NCI-H526 treated with DMSO at 0.1 percent for 48 hours (cell line): Measurements from ENCODE around the gene RFX2.

Experiments
- DNase-seq: peaks from one replicate; lab custom pipeline; 2025; lab: John Stamatoyannopoulos, UW

RFX2 gene

GRCh38 chr19:6059988-6060599 lies 50.2 kb downstream of the RFX2 start:
- no peak for DNase-seq

DNA sequence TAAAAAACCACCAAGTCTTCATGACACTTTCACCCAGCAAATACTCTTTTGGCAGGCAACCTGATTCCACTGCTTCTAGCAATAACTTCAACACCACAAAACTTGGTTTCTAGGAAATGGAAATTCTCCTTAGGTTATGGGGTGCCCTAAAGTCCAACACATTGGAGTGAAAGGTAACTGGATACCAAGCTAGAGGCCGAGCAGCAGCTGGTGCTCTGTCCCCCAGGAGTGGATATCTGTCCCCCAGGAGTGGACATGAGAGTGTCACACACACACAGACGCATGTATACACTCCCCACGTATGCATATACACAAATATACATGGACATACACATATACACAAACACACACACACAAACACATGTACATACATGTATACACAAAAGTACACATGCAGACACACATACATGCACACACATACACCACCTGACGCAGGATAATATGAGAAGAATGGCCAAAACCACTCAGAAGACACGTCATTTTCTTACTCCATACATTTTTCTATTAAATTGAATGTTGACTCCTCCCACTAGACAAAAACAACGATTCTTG lies 50.8 kb downstream of the RFX2 start:
- DNase-seq, result no peak

DNA sequence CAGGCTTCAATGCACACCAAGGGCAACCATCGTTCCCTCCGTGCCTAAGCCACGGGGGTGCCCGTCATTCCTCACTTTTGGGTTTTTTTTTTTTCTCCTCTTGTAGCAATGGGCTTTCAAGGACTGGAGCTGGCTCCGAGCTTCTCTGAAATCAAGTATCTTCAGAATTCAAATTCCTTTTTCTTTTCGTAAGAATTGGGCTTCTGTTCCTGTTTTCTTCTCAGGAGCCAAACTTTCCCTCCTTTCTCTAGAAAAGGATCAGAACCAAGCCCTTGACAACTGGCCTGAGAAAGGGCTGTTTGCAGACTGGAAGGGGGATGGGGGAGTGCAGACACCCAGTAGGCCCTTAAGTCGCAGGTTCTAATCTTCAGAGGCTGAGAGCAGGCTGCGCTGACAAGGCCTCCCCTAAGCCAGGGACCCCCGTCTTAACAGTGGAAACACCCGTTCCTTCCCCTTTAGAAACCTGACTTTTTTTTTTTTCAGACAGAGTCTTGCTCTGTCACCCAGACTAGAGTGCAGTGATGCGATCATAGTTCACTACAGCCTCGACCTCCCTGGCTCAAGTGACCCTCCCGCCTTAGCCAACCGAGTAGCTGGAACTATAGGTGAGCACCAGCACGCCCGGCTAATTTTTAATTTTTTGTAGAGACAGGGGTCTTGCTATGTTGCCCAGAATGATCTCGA lies 51.6 kb downstream of the RFX2 start:
- no peak for DNase-seq

DNA sequence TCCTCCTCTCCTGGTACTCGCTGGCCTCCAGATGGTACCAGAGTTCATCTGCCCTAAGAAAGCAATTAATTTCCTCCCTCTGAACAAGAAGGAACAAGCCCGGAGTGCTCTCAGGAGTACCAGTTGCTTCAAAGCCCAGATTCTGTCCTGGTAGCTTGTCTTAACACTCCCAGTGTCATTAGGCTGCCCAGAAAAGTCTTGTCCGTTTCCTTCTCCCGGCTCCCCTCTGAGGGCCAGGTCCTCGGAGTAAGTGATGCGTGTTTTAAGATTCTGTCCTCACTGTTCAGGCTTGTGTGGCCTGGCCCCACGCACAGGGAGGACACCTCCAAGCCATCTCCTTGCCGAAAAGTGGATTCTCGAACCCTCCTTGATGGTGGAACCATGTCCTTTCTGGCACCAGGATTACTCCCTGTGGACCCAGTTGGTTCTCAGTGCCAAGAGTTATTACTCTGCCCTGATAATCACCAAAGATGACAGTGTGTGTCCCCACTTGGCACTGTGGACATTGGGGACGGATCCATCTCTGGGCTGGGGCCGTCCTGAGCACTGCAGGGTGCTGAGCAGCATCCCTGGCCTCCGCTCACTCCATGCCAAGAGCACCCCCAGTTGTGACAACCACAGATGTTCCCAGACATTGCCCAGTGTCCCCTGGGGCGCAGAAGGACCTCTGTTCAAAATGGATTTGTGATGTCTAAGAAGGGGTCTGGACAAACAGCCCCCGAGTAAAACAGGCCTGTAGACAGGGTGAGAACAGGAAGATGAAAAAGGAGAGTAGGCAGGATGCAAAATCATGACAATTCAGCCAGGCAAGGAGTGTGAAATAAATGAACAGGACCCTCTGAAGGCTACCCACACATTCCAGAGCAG lies 52.4 kb downstream of the RFX2 start:
- DNase-seq, result no peak

GRCh38 chr19:6056801-6057650 lies 53.3 kb downstream of the RFX2 start:
- DNase-seq, result no peak

GRCh38 chr19:6056282-6056741 lies 54.0 kb downstream of the RFX2 start:
- no peak for DNase-seq

GRCh38 chr19:6055013-6055795 lies 55.1 kb downstream of the RFX2 start:
- no peak for DNase-seq

DNA sequence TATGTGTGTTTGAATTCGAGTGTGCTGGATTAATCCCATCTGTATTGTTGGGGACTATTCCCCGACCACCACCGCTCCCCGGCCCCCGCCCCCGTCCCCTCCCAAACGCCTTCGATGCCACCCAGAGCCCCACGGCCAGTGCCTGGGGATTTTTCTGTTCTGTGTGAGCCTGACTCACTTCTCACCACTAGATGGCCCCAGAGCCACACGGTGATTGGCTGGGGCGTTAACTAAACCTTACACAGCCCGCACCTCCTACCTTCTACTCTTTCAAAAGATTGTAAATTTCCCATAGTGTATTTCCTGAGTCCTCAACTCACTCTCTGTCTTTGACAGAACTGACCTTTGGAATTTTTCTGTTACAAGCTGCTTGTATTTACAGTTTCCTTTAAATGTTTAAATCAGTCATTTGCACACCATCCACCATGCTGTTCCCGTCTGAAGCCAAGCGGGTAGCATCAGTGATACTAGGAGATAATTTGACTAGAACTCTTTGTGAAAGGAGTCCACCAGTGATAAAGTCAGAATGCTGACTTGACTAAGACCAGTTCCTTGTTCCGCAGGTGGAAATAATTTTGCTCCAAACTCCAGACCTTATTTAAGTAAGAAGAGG lies 61.4 kb downstream of the RFX2 start:
- DNase-seq, result peak; percentile 8

- DNase-seq, result no peak
These were observed 62.0 kb downstream of the RFX2 start for GRCh38 chr19:6048348-6048747.

GRCh38 chr19:6047741-6048251 lies 62.5 kb downstream of the RFX2 start:
- no peak for DNase-seq

DNA sequence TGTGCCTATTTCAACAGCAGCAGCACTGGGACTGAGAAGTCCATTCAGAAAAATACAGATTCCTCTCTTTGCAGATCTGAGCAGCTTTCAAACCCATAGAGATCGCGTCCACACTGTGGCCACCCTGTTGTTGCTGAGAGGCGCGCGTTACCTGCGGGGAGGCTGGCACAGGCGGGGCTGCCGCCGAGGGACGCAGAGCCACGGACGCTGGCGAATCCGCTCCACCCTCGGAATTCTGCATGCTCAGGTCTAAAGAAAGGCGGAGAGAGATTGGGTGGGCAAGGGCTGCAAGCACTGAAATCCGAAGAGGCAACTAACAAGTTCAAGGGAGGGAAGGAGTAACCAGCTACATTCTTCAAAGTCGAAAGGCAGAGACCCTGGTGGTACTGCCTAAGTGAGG lies 63.0 kb downstream of the RFX2 start:
- no peak for DNase-seq

- DNase-seq, result no peak
These were observed 65.2 kb downstream of the RFX2 start for GRCh38 chr19:6045108-6045507.

GRCh38 chr19:6044056-6044805 lies 66.1 kb downstream of the RFX2 start:
- DNase-seq, result no peak

DNA sequence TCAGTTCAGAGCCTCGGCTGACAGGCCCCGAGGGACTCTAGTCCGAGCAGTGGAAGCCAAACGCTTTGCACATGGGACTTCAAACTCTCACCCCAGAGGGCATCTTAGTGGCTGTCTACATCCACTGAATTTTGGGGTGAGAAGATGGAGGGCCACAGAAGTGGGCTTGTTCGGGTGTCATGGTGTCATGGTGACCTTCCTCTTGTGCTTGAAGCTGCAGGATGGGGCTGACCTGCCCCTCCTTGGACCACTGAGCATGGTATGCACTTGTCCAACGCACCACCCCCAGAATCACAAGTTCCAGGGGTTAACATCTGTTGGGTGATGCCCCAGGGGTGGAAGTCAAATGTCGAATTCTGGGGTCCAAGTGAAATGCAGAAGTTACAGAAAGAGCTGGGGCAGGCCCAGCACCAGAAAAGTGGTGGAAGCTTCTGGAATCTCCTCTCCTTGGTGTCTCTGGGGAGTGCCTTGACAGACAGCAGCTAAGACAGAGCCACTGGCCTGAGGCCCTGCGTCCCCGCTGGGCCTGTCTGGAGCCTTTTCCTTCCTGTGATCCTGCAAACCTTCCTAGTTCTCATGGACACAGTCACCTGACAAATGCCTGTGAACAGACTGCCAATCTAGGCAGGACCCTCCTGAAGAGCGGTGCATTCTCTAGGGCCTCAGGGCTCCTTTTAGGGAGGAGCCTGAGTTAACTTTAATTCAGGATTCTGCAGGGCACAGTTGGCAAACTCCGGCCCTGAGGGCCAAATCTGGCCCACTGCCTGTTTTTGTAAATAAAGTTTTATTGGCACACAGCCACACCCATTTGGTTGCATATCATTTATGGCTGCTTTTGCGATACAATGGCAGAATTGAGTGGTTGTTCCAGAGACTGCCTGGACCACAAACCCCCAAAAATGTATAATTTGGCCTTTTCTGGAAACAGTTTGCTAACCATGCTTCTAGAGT lies 67.2 kb downstream of the RFX2 start:
- no peak for DNase-seq

- no peak for DNase-seq
These were observed 68.3 kb downstream of the RFX2 start for GRCh38 chr19:6041991-6042481.

- no peak for DNase-seq
These were observed 69.2 kb downstream of the RFX2 start for GRCh38 chr19:6041071-6041470.

- no peak for DNase-seq
These were observed 70.6 kb downstream of the RFX2 start for GRCh38 chr19:6039566-6040225.
